Uterus (tissue), 2 donors: ENCODE data around the gene RIPOR1.

ENCODE experiments used
- CTCF ChIP-seq, 4 experiments: fragments of 200-600 bp in 2 of 4; fragments of 450-650 bp in 2 of 4; sonication (generic) in 2 of 4; IDR thresholded peaks; one replicate each; pipeline ENCODE4 v1.5.1; 2016 to 2019; ENCODE audit warnings: antibody characterized with exemption in 4 of 4, mild to moderate bottlenecking in 2 of 4, moderate library complexity in 1 of 4
- POLR2A ChIP-seq, 2 donors: fragments of 450-650 bp; IDR thresholded peaks; one replicate each; pipeline ENCODE4 v1.6.1; 2016; ENCODE audit warnings: antibody characterized with exemption in 2 of 2, mild to moderate bottlenecking in 1 of 2, moderate library complexity in 1 of 2

- peak; percentile 76 to 99 (median 93) for TF ChIP-seq CTCF (IDR thresholded peaks at IDR 0.05)
- peak in 1 of 2 donors; percentile 46 for TF ChIP-seq POLR2A (IDR thresholded peaks at IDR 0.05)
Measured at GRCh38 chr16:67521095-67521804, 7.4 kb upstream of the RIPOR1 start.
